Measurements from ENCODE around the gene COL6A1. TPM values are rescaled to one million over a fixed set of nuclear protein-coding genes. Genes with fewer than 3 reads are reported as not detected.

COL6A1 gene
- total RNA-seq, 2 experiments from 2014 or later, result 0.74 to 1.6 TPM

DNA sequence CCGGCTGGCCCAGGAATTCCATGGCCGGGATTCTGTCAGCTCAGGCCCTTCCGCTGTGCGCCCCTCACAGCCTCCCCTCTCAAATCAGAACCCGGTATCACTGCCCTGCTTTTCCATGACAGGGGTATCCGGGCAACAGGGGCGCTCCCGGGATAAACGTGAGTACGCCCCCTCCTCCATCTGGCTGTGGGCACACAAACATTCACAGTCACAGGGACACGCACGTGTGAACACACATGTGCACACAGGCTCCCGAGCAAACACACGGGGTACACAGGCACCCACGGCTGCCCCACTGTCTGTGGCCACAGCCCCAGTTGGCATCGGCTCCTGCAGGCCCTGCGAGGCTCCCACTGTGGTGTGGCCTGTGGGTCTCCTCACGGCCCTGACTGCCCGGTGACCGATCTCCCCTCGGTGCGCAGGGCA, 16.7 kb downstream of the COL6A1 start:
- DNase-seq, result no peak
- no peaks in the 10 kb centered on the region for H3K36me3 Mint-ChIP-seq (ENCODE audit: low read depth)
- CTCF ChIA-PET, result no interaction called here

DNA sequence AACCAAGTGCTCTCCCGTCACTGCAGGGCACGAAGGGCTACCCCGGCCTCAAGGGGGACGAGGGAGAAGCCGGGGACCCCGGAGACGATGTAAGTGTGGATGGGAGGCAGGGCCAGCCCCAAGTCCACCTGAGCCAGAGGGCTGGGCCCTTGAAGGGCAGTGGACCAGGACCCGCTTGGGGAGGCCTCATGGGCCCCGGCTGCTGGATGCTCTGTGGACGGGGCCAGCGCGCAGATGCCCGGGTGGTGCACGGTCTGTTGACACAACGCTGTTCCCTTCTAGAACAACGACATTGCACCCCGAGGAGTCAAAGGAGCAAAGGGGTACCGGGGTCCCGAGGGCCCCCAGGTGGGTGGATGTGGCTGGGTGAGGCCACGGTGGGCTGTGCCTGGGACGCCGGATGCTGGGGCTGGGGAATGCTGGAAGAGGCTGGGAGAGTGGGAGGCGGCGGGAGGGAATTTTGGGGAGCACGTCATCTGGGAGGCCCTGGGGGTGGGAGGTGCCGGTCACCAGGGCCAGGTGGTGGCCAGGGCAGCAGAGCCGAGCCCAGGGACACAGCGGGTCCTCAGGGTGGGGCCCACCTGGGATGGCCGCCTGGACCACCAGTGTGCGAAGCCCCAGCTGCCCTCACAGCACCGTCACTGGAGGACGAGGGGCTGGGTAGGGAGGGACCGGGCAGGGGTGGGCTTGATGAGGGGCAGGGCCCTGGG, 17.5 kb downstream of the COL6A1 start:
- no peaks in the 10 kb centered on the region for H3K4me1 Mint-ChIP-seq (ENCODE audit: low read depth)
- intact Hi-C loops (cut with micrococcal nuclease), result no loop called here
- DNase-seq, result no peak
- no peaks in the 10 kb centered on the region for H3K36me3 Mint-ChIP-seq (ENCODE audit: low read depth)
- CTCF ChIA-PET, result no interaction called here
- no peak overlapping the region for H3K4me3 Mint-ChIP-seq
- no peaks in the 10 kb centered on the region for H3K27me3 Mint-ChIP-seq (ENCODE audit: low read depth)
- no peaks in the 10 kb centered on the region for H3K9me3 Mint-ChIP-seq
- no peak overlapping the region for H3K27ac Mint-ChIP-seq

More for the DNA sequence above, 16.7 kb downstream of the COL6A1 start:
- Mint-ChIP-seq H3K4me1 (ENCODE audit: low read depth) (no peaks in the 10 kb centered on the region), H3K27ac (no peak overlapping the region), H3K4me3 (no peak overlapping the region), H3K27me3 (ENCODE audit: low read depth) (no peaks in the 10 kb centered on the region), H3K9me3 (no peaks in the 10 kb centered on the region)
- intact Hi-C loops (cut with micrococcal nuclease), result no loop called here

DNA sequence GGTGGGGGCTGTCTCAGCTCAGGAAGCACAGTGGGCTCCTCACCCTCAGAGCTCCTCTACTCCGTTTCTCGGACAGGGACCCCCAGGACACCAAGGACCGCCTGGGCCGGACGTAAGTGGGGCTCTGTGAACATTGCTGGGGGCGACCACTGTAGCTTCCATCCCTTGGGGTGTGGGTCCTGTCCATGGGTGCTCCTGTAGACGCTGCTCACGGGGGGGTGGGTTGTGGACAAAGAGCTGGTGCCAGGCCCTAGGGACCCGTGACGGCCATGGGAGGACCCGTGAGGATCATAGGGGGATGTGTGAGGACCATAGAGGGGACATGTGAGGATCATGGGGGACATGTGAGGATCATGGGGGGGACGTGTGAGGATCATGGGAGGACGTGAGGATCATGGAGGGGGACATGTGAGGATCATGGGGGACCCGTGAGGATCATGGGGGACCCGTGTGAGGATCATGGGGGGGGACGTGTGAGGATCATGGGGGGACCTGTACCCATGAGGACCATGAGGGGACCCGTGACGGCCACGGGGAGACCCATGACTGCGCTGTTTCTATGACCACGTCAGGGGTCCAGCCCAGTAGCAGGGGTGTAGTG, 18.1 kb downstream of the COL6A1 start:
- Mint-ChIP-seq H3K27ac (no peak overlapping the region), H3K4me1 (ENCODE audit: low read depth) (no peaks in the 10 kb centered on the region), H3K4me3 (no peak overlapping the region), H3K27me3 (ENCODE audit: low read depth) (no peaks in the 10 kb centered on the region), H3K9me3 (no peaks in the 10 kb centered on the region), H3K36me3 (ENCODE audit: low read depth) (no peaks in the 10 kb centered on the region)
- intact Hi-C loops (cut with micrococcal nuclease), result no loop called here
- CTCF ChIA-PET, result no interaction called here
- no peak for DNase-seq

DNA sequence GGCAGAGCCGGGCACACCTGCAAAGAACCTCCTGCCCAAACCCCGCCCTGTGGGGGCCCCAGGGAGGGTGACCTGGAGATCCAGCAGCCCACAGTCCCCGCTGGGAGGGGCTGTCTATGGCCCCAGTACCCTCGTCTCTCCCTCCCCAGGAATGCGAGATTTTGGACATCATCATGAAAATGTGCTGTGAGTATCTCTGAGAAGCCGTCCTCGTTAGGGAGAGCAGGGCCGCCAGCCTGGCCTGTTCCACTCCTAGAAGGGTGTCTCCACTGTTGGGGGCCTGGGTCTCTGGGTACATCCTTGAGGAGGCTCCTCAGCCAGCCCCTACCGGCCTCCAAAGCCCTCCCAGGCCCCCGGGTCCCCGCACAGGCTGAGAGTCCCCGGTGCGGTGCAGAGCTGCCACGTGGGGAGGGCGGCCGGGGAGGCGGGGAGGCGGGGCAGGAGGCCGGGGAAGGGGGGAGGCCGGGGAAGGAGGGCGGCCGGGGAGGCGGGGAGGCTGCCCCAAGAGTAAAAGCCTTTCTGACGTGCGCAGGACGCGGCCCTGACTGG, 18.7 kb downstream of the COL6A1 start:
- Mint-ChIP-seq H3K4me1 (ENCODE audit: low read depth) (no peaks in the 10 kb centered on the region), H3K27me3 (ENCODE audit: low read depth) (no peaks in the 10 kb centered on the region), H3K36me3 (ENCODE audit: low read depth) (no peaks in the 10 kb centered on the region), H3K4me3 (no peak overlapping the region), H3K9me3 (no peaks in the 10 kb centered on the region), H3K27ac (no peak overlapping the region)
- DNase-seq, result no peak
- intact Hi-C loops (cut with micrococcal nuclease), result no loop called here
- CTCF ChIA-PET, result no interaction called here

DNA sequence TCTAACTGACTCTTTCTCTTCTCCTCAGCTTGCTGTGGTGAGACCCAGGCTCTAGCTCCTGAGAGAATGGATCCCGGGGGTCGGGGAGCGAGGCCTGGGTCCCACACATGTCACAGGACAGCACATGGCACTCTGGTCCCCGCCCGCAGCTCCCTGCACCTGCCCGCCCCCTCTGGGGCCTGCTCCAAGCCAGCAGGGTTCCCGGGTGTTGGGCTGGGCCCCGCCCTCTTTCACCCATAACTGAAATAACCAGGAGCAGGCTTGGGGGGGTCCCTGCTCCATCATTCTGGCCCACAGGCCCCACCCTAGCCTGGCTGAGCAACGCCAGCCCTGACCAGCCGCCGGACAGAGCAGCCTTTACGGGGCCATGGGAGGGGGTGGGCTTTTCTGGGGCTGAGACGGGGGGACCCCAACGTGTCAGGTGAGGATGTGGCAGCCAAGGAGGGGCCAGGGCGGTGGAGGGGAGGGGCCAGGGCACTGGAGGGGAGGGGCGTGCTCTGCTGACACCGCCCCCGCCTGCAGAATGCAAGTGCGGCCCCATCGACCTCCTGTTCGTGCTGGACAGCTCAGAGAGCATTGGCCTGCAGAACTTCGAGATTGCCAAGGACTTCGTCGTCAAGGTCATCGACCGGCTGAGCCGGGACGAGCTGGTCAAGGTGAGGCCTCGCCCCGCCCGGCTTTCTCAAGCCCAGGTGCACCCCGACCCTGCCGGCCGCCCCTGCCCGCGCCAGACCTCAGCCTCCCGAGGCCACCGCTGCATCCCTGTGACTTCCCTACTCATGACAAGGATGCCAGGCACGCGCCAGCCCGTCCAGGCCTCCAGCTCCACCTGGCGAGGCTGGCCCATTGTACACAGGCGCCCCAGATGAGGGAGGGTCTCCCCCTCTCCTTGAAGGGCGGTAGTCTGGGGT, 19.4 kb downstream of the COL6A1 start:
- H3K36me3 Mint-ChIP-seq (ENCODE audit: low read depth), result no peaks in the 10 kb centered on the region
- H3K27me3 Mint-ChIP-seq (ENCODE audit: low read depth), result no peaks in the 10 kb centered on the region
- intact Hi-C loops (cut with micrococcal nuclease), result no loop called here
- H3K4me3 Mint-ChIP-seq, result no peak overlapping the region
- DNase-seq, result no peak
- no peaks in the 10 kb centered on the region for H3K4me1 Mint-ChIP-seq (ENCODE audit: low read depth)
- H3K9me3 Mint-ChIP-seq, result no peaks in the 10 kb centered on the region
- no peak overlapping the region for H3K27ac Mint-ChIP-seq
- CTCF ChIA-PET, result no interaction called here

DNA sequence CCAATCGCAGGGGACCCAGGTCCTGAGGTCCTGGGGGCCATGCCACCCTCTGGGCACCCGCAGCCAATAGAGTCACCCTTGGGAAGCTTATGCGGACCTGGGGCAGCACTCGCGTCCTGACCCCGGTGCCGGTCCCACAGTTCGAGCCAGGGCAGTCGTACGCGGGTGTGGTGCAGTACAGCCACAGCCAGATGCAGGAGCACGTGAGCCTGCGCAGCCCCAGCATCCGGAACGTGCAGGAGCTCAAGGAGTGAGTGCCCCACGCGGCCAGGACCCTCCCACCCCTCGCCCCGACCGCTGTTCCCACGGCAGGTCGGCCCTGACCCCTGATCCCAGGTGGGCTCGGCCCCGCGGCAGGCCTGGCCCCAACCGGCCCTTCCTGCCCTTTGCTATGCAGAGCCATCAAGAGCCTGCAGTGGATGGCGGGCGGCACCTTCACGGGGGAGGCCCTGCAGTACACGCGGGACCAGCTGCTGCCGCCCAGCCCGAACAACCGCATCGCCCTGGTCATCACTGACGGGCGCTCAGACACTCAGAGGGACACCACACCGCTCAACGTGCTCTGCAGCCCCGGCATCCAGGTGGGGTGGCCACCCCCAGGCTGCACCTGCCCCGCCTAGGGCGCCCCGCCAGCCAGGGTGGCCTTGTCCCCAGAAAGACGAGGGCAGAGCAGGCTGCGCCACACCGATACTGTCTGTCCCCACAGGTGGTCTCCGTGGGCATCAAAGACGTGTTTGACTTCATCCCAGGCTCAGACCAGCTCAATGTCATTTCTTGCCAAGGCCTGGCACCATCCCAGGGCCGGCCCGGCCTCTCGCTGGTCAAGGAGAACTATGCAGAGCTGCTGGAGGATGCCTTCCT, 20.5 kb downstream of the COL6A1 start:
- no peaks in the 10 kb centered on the region for H3K9me3 Mint-ChIP-seq
- H3K27ac Mint-ChIP-seq, result no peak overlapping the region
- no peak overlapping the region for H3K4me3 Mint-ChIP-seq
- no peaks in the 10 kb centered on the region for H3K27me3 Mint-ChIP-seq (ENCODE audit: low read depth)
- CTCF ChIA-PET, result no interaction called here
- H3K4me1 Mint-ChIP-seq (ENCODE audit: low read depth), result no peaks in the 10 kb centered on the region
- H3K36me3 Mint-ChIP-seq (ENCODE audit: low read depth), result no peaks in the 10 kb centered on the region
- no peak for DNase-seq
- intact Hi-C loops (cut with micrococcal nuclease), result no loop called here

DNA sequence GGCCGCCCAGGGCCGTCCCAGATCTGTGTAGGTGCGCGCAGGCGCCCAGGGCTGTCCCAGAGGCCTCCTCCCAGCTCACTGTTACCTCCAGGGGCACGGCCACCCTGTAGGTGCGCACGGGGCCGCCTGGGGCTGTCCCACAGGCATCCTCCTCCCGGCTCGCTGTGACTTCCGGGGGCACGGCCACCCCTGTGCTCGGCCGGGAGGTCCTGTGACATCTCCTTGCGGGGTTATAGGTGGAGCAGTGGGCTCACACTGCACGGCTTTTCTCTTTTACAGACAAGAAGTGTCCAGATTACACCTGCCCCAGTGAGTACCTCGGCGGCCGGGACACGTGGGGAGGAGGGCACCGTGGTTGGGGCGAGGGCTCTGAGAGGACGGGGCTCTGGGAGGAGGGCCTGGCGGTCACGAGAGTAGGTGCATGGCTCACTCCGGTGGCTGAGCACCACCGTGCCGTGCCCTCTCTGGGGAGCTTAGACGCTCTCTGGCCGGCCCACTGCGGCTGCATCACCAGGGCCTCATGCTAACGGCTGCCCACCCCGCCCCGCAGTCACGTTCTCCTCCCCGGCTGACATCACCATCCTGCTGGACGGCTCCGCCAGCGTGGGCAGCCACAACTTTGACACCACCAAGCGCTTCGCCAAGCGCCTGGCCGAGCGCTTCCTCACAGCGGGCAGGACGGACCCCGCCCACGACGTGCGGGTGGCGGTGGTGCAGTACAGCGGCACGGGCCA, 21.4 kb downstream of the COL6A1 start:
- Mint-ChIP-seq H3K9me3 (peaks cover under 1% of the 10 kb centered on the region), H3K27ac (no peak overlapping the region), H3K27me3 (ENCODE audit: low read depth) (no peaks in the 10 kb centered on the region), H3K4me1 (ENCODE audit: low read depth) (no peaks in the 10 kb centered on the region), H3K4me3 (no peak overlapping the region), H3K36me3 (ENCODE audit: low read depth) (no peaks in the 10 kb centered on the region)
- CTCF ChIA-PET, result no interaction called here
- no peak for DNase-seq
- intact Hi-C loops (cut with micrococcal nuclease), result no loop called here

DNA sequence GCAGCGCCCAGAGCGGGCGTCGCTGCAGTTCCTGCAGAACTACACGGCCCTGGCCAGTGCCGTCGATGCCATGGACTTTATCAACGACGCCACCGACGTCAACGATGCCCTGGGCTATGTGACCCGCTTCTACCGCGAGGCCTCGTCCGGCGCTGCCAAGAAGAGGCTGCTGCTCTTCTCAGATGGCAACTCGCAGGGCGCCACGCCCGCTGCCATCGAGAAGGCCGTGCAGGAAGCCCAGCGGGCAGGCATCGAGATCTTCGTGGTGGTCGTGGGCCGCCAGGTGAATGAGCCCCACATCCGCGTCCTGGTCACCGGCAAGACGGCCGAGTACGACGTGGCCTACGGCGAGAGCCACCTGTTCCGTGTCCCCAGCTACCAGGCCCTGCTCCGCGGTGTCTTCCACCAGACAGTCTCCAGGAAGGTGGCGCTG, 22.0 kb downstream of the COL6A1 start:
- no peaks in the 10 kb centered on the region for H3K27me3 Mint-ChIP-seq (ENCODE audit: low read depth)
- H3K4me3 Mint-ChIP-seq, result no peak overlapping the region
- no peak overlapping the region for H3K27ac Mint-ChIP-seq
- intact Hi-C loops (cut with micrococcal nuclease), result no loop called here
- no peaks in the 10 kb centered on the region for H3K36me3 Mint-ChIP-seq (ENCODE audit: low read depth)
- CTCF ChIA-PET, result interaction anchor here (1.2 kb wide), 1 partner anchor 33 kb away, joined by 3 read pairs; no protein-coding TSS in a partner anchor
- no peaks in the 10 kb centered on the region for H3K4me1 Mint-ChIP-seq (ENCODE audit: low read depth)
- peaks cover 4% of the 10 kb centered on the region for H3K9me3 Mint-ChIP-seq
- DNase-seq, result no peak

DNA sequence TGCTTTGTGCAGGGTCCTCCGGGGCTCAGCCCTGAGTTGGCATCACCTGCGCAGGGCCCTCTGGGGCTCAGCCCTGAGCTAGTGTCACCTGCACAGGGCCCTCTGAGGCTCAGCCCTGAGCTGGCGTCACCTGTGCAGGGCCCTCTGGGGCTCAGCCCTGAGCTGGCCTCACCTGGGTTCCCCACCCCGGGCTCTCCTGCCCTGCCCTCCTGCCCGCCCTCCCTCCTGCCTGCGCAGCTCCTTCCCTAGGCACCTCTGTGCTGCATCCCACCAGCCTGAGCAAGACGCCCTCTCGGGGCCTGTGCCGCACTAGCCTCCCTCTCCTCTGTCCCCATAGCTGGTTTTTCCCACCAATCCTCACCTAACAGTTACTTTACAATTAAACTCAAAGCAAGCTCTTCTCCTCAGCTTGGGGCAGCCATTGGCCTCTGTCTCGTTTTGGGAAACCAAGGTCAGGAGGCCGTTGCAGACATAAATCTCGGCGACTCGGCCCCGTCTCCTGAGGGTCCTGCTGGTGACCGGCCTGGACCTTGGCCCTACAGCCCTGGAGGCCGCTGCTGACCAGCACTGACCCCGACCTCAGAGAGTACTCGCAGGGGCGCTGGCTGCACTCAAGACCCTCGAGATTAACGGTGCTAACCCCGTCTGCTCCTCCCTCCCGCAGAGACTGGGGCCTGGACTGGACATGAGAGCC, 22.7 kb downstream of the COL6A1 start:
- intact Hi-C loops (cut with micrococcal nuclease), result no loop called here

DNA sequence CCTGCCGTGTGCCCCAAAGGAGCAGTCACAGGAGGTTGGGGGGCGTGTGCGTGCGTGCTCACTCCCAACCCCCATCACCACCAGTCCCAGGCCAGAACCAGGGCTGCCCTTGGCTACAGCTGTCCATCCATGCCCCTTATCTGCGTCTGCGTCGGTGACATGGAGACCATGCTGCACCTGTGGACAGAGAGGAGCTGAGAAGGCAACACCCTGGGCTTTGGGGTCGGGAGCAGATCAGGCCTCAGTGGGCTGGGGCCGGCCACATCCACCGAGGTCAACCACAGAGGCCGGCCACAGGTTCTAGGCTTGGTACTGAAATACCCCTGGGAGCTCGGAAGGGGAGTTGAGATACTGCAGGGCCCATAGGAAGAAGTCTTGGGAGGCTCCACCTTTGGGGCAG, 23.5 kb downstream of the COL6A1 start:
- Mint-ChIP-seq H3K9me3 (peaks cover 4% of the 10 kb centered on the region), H3K4me1 (ENCODE audit: low read depth) (no peaks in the 10 kb centered on the region), H3K36me3 (ENCODE audit: low read depth) (no peaks in the 10 kb centered on the region), H3K4me3 (no peak overlapping the region), H3K27ac (no peak overlapping the region), H3K27me3 (ENCODE audit: low read depth) (no peaks in the 10 kb centered on the region)
- CTCF ChIA-PET, result no interaction called here
- intact Hi-C loops (cut with micrococcal nuclease), result no loop called here
- DNase-seq, result no peak

More for the DNA sequence above, 22.7 kb downstream of the COL6A1 start:
- CTCF ChIA-PET, result interaction anchor here (1.2 kb wide), 1 partner anchor 33 kb away, joined by 3 read pairs; no protein-coding TSS in a partner anchor
- Mint-ChIP-seq H3K4me1 (ENCODE audit: low read depth) (no peaks in the 10 kb centered on the region), H3K27me3 (ENCODE audit: low read depth) (no peaks in the 10 kb centered on the region), H3K27ac (no peak overlapping the region), H3K9me3 (peaks cover 4% of the 10 kb centered on the region), H3K36me3 (ENCODE audit: low read depth) (no peaks in the 10 kb centered on the region), H3K4me3 (no peak overlapping the region)
- no peak for DNase-seq

DNA sequence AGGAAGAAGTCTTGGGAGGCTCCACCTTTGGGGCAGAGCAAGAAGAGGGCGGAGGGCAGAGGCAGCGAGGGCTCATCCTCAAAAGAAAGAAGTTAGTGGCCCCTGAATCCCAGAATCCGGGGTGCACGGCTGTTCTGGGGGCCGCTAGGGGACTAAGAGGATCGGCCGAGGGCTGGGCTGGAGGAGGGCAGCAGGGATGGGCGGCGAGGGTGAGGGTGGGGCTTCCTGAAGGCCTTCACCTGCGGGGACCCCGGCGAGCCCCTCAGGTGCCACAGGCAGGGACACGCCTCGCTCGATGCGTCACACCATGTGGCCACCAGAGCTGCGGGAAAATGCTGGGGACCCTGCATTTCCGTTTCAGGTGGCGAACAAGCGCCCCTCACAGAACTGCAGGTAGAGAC, 23.9 kb downstream of the COL6A1 start:
- H3K36me3 Mint-ChIP-seq (ENCODE audit: low read depth), result no peaks in the 10 kb centered on the region
- CTCF ChIA-PET, result no interaction called here
- no peak overlapping the region for H3K4me3 Mint-ChIP-seq
- H3K4me1 Mint-ChIP-seq (ENCODE audit: low read depth), result no peaks in the 10 kb centered on the region
- no peaks in the 10 kb centered on the region for H3K27me3 Mint-ChIP-seq (ENCODE audit: low read depth)
- intact Hi-C loops (cut with micrococcal nuclease), result no loop called here
- DNase-seq, result no peak
- no peak overlapping the region for H3K27ac Mint-ChIP-seq
- H3K9me3 Mint-ChIP-seq, result peaks cover 4% of the 10 kb centered on the region
